Left lung (tissue), 14 donors: Measurements from ENCODE around the gene ATRAID. TPM values are rescaled to one million over a fixed set of nuclear protein-coding genes. Genes with fewer than 3 reads are reported as not detected.
A peak's percentile ranks its signal among the peaks of the same experiment; 100 is the strongest.

Experiments used
- ATAC-seq: fragments of 200-7000 bp; cut with Tn5 transposase; one replicate; pipeline ENCODE4 v1.9.1; 2020; ENCODE audit warnings: moderate library complexity
- DNase-seq, 4 donors: peaks; one replicate each; pipeline ENCODE4 v3.0.0-alpha.2; 2013 to 2020
- H3K27ac ChIP-seq, 2 donors: fragments of 200-600 bp; sonication (generic) in 1 of 2; one replicate each; pipeline versions ENCODE4 v1.5.0 to v1.8.0; 2020 to 2021
- H3K27me3 ChIP-seq, 2 donors: fragments of 200-600 bp; sonication (generic) in 1 of 2; one replicate each; pipeline versions ENCODE4 v1.5.0 to v1.8.0; 2020 to 2021
- H3K36me3 ChIP-seq, 2 donors: fragments of 200-600 bp; sonication (generic) in 1 of 2; one replicate each; pipeline versions ENCODE4 v1.5.0 to v1.8.0; 2020 to 2021
- H3K4me1 ChIP-seq, 2 donors: fragments of 200-600 bp; one replicate each; pipeline ENCODE4 v1.8.0; 2021
- H3K4me3 ChIP-seq, 2 donors: fragments of 200-600 bp; sonication (generic) in 1 of 2; one replicate each; pipeline versions ENCODE4 v1.5.0 to v1.8.0; 2020 to 2021; ENCODE audit warnings: mild to moderate bottlenecking in 1 of 2
- H3K9me3 ChIP-seq, 2 donors: fragments of 200-600 bp; sonication (generic) in 1 of 2; one replicate each; pipeline versions ENCODE4 v1.5.0 to v1.8.0; 2020 to 2021
- intact Hi-C, 2 donors: fragments of 100-400 bp; cut with DNase I; formaldehyde crosslinking; loops; one replicate each; pipeline versions ENCODE4 v1.11.2 to v1.14.2; 2022
- long read RNA-seq, 12 donors: library from polyadenylated mRNA in 2 of 12; unstranded in 2 of 12; transcript quantifications; one replicate each; pipeline ENCODE4 v2.0.0 and lab custom pipeline, GENCODE V29; 2019 to 2026
- polyA plus RNA-seq, 6 donors: library from polyadenylated mRNA; unstranded; fragments of 120-200 nt; gene quantifications; one replicate each; pipeline ENCODE4 v1.2.1, GENCODE V29; 2013; ENCODE audit not compliant: insufficient read length in 6 of 6
- total RNA-seq, 2 donors: library from RNA; stranded (reverse); fragmentation: NEBNext Ultra II Directional; extraction: Animal tissue kit (Norgen Biotek cat#: 25700); gene quantifications; one replicate each; pipeline ENCODE4 v1.2.1, GENCODE V29; 2021
- TF ChIP-seq, protein P1 (sequence below), 2 donors: fragments of 200-600 bp; sonication (generic) in 1 of 2; IDR thresholded peaks; one replicate each; pipeline versions ENCODE4 v1.5.0 to v1.8.0; 2021; ENCODE audit warnings: antibody characterized with exemption in 2 of 2
- donor health status: DM: no; HTN: yes; CAD: no.
- donor health status: DM: no; HTN: no; CAD: no.

The ATRAID gene, protein sequence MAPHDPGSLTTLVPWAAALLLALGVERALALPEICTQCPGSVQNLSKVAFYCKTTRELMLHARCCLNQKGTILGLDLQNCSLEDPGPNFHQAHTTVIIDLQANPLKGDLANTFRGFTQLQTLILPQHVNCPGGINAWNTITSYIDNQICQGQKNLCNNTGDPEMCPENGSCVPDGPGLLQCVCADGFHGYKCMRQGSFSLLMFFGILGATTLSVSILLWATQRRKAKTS
- total RNA-seq: 100 to 1,000 TPM in 1 of 2 donors, 10 to 100 TPM in 1; 87.5 to 102 TPM
- 100 to 1,000 TPM; 126 to 141 (median 130) TPM for polyA plus RNA-seq
- long read RNA-seq, donor 1, transcript ATRAID-204 (2 exons, 561 nt): minor isoform, 11 of 140 reads
- long read RNA-seq, donor 1, transcript ATRAID-202 (7 exons, 1,059 nt): minor isoform, 28 of 140 reads
- long read RNA-seq, donor 1, transcript ATRAID-201 (7 exons, 1,240 nt): major isoform, 85 of 140 reads
- long read RNA-seq, donor 1, partial matches to known transcripts: 16 of 140 reads
- long read RNA-seq, donor 1, other reads (novel, unspliced or antisense): 0 of 140 reads
- long read RNA-seq, donor 2, transcript ATRAID-201 (7 exons, 1,240 nt): major isoform, 67 of 100 reads
- long read RNA-seq, donor 2, transcript ATRAID-204 (2 exons, 561 nt): minor isoform, 15 of 100 reads
- long read RNA-seq, donor 2, transcript ATRAID-202 (7 exons, 1,059 nt): minor isoform, 18 of 100 reads
- long read RNA-seq, donor 2, partial matches to known transcripts: 0 of 100 reads
- long read RNA-seq, donor 2, other reads (novel, unspliced or antisense): 0 of 100 reads
- long read RNA-seq, donor 3, transcript ATRAID-204 (2 exons, 561 nt): minor isoform, 6 of 104 reads
- long read RNA-seq, donor 3, transcript ATRAID-202 (7 exons, 1,059 nt): minor isoform, 22 of 104 reads
- long read RNA-seq, donor 3, transcript ATRAID-201 (7 exons, 1,240 nt): major isoform, 69 of 104 reads
- long read RNA-seq, donor 3, partial matches to known transcripts: 7 of 104 reads
- long read RNA-seq, donor 3, other reads (novel, unspliced or antisense): 0 of 104 reads
- long read RNA-seq, donor 4, transcript ATRAID-201 (7 exons, 1,240 nt): major isoform, 85 of 128 reads
- long read RNA-seq, donor 4, transcript ATRAID-202 (7 exons, 1,059 nt): minor isoform, 38 of 128 reads
- long read RNA-seq, donor 4, partial matches to known transcripts: 3 of 128 reads
- long read RNA-seq, donor 4, other reads (novel, unspliced or antisense): 2 of 128 reads
- long read RNA-seq, donor 5, transcript ATRAID-202 (7 exons, 1,059 nt): minor isoform, 19 of 102 reads
- long read RNA-seq, donor 5, transcript ATRAID-204 (2 exons, 561 nt): minor isoform, 10 of 102 reads
- long read RNA-seq, donor 5, transcript ATRAID-201 (7 exons, 1,240 nt): major isoform, 72 of 102 reads
- long read RNA-seq, donor 5, partial matches to known transcripts: 0 of 102 reads
- long read RNA-seq, donor 5, other reads (novel, unspliced or antisense): 0 of 102 reads
- long read RNA-seq, donor 6, transcript ATRAID-202 (7 exons, 1,059 nt): minor isoform, 26 of 137 reads
- long read RNA-seq, donor 6, transcript ATRAID-201 (7 exons, 1,240 nt): major isoform, 86 of 137 reads
- long read RNA-seq, donor 6, transcript ATRAID-204 (2 exons, 561 nt): minor isoform, 12 of 137 reads
- long read RNA-seq, donor 6, partial matches to known transcripts: 13 of 137 reads
- long read RNA-seq, donor 6, other reads (novel, unspliced or antisense): 0 of 137 reads
- long read RNA-seq, donor 7, transcript ATRAID-202 (7 exons, 1,059 nt): minor isoform, 17 of 96 reads
- long read RNA-seq, donor 7, transcript ATRAID-201 (7 exons, 1,240 nt): major isoform, 72 of 96 reads
- long read RNA-seq, donor 7, partial matches to known transcripts: 5 of 96 reads
- long read RNA-seq, donor 7, other reads (novel, unspliced or antisense): 0 of 96 reads
- long read RNA-seq, donor 8, transcript ATRAID-204 (2 exons, 561 nt): minor isoform, 7 of 90 reads
- long read RNA-seq, donor 8, transcript ATRAID-201 (7 exons, 1,240 nt): major isoform, 64 of 90 reads
- long read RNA-seq, donor 8, transcript ATRAID-202 (7 exons, 1,059 nt): minor isoform, 18 of 90 reads
- long read RNA-seq, donor 8, partial matches to known transcripts: 0 of 90 reads
- long read RNA-seq, donor 8, other reads (novel, unspliced or antisense): 0 of 90 reads
- long read RNA-seq, donor 9, partial matches to known transcripts: 0 of 1 reads
- long read RNA-seq, donor 9, other reads (novel, unspliced or antisense): 0 of 1 reads
- long read RNA-seq, donor 10, transcript ATRAID-202 (7 exons, 1,059 nt): minor isoform, 37 of 192 reads
- long read RNA-seq, donor 10, transcript ATRAID-201 (7 exons, 1,240 nt): major isoform, 145 of 192 reads
- long read RNA-seq, donor 10, partial matches to known transcripts: 2 of 192 reads
- long read RNA-seq, donor 10, other reads (novel, unspliced or antisense): 8 of 192 reads
- long read RNA-seq, donor 11, transcript ATRAID-201 (7 exons, 1,240 nt): major isoform, 29 of 69 reads
- long read RNA-seq, donor 11, transcript ATRAID-204 (2 exons, 561 nt): minor isoform, 9 of 69 reads
- long read RNA-seq, donor 11, transcript ATRAID-202 (7 exons, 1,059 nt): minor isoform, 18 of 69 reads
- long read RNA-seq, donor 11, partial matches to known transcripts: 13 of 69 reads
- long read RNA-seq, donor 11, other reads (novel, unspliced or antisense): 0 of 69 reads
- long read RNA-seq, donor 12, transcript ATRAID-202 (7 exons, 1,059 nt): minor isoform, 17 of 80 reads
- long read RNA-seq, donor 12, transcript ATRAID-201 (7 exons, 1,240 nt): major isoform, 55 of 80 reads
- long read RNA-seq, donor 12, partial matches to known transcripts: 6 of 80 reads
- long read RNA-seq, donor 12, other reads (novel, unspliced or antisense): 0 of 80 reads

DNA sequence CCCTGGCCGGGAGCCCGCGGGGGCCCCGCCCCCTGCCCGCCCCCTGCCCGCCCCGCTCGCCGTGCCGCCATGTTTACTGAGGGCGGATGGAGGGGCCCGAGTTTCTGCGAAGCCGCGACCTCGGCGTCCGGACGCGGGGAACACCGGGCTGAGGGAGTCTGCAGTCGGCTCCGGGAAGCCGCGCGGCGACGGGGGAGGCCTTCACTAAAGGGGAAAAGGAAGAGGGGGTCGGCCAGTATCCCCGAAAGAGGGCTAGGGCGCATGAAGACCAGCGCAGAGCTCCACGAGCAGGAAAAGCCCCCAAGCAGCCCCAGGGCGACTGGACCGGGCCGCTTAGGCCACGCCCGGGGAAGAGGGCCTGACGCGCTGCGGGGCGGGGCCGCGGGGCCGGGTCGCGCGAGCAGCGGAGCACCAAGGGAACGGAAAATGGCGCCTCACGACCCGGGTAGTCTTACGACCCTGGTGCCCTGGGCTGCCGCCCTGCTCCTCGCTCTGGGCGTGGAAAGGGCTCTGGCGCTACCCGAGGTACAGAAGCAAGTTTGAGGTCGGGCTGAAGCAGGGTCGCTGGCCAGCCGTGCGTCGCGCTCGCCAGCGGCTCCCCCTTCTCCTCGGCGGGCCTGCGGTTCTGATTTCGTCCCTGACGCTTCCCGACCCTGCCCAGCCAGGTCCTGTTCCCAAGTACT, at the start of gene ATRAID, which contains the start of gene SLC5A6:
Gene ATRAID (plus strand): TSS at position 99 of the 683 bp plus-strand sequence. CDS start 328 bp downstream, at position 427.
Gene SLC5A6 (minus strand): TSS at position 326 of the 683 bp plus-strand sequence. CDS start 4,618 bp downstream, outside the sequence.
- DNase-seq (peak; percentile 90 to 97 (median 94)), ATAC-seq (peak; percentile 98)
- TF ChIP-seq, protein P1, sequence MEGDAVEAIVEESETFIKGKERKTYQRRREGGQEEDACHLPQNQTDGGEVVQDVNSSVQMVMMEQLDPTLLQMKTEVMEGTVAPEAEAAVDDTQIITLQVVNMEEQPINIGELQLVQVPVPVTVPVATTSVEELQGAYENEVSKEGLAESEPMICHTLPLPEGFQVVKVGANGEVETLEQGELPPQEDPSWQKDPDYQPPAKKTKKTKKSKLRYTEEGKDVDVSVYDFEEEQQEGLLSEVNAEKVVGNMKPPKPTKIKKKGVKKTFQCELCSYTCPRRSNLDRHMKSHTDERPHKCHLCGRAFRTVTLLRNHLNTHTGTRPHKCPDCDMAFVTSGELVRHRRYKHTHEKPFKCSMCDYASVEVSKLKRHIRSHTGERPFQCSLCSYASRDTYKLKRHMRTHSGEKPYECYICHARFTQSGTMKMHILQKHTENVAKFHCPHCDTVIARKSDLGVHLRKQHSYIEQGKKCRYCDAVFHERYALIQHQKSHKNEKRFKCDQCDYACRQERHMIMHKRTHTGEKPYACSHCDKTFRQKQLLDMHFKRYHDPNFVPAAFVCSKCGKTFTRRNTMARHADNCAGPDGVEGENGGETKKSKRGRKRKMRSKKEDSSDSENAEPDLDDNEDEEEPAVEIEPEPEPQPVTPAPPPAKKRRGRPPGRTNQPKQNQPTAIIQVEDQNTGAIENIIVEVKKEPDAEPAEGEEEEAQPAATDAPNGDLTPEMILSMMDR (IDR thresholded peaks at IDR 0.05): no peak
- Histone ChIP-seq H3K9me3 (no peaks in the 10 kb centered on the region), H3K4me3 (peak within 1 kb of the TSS; percentile 62 to 94), H3K4me1 (peaks cover 0 to 28% of the 10 kb centered on the region in 2 donors), H3K27me3 (no peaks in the 10 kb centered on the region), H3K36me3 (peaks cover 0 to 40% of the 10 kb centered on the region in 2 donors), H3K27ac (peak within 1 kb of the TSS; percentile 99)
- intact Hi-C loops: no loop called here

DNA sequence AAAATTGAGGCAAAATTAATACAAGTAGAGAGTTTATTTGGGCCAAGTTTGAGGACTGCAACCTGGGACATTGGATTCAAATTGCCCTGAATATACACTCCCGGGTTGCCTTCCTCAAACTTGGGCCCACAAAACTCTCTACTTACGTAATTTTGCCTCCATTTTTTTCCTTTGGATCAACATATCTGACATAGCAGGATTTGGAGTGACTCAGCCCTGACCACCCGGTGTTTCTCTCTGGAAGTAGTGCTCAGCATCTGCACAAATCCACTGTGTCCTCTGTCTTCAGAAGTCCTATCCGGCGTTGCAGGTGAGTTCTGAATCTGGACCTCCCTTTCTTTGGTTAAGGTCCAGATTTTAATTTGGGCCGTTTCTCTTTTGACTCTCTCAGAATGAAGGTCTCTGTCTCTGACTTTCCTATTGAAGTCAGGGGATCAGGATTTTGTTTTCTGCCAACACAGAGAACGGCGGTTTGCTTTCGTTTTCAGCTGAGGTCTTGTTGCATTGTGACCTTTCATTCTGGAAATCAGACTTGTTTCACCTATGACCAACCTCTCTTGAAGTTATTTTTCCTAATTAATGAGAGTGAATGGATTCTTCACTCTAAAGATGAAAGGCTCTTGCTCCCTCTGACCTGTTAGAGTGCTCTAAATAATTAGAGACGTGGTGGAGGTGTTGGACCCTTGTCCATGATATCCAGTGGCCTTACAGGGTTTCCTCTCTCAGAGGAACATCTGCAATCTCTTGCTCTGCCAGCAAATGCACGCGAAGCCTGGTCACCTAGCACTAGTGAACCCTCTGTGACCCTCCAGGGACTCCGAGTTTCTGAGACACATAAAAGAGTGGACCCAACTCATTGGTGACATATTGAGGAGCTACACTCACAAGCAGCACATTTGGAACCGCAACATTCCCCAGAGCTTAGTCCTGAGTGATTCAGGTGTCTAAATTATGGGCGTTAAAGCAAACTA, 49.4 kb upstream of the ATRAID start:
- Histone ChIP-seq H3K36me3 (no peaks in the 10 kb centered on the region), H3K4me3 (no peak overlapping the region), H3K9me3 (no peaks in the 10 kb centered on the region), H3K4me1 (no peaks in the 10 kb centered on the region), H3K27ac (no peak overlapping the region), H3K27me3 (no peaks in the 10 kb centered on the region)
- TF ChIP-seq, protein P1 (IDR thresholded peaks at IDR 0.05): no peak
- intact Hi-C loops: no loop called here
- no peak for DNase-seq
- ATAC-seq: no peak
